Hematopoietic multipotent progenitor cell treated with erythropoietin and hydrocortisone succinate and interleukin-3 and kit ligand, for 15 days (in vitro differentiated cells): ENCODE results near the gene NR2E3.

Source experiments
- DNase-seq: peaks from one replicate; pipeline ENCODE4 v3.0.0-alpha.2; 2015; ENCODE audit warnings: low spot score

The NR2E3 gene

GRCh38 chr15:71810256-71811035, at the start of gene NR2E3:
Gene NR2E3, plus strand, starts transcription at chr15:71810554. Its CDS starts 190 bp downstream, at chr15:71810744.
- no peak for DNase-seq

DNA sequence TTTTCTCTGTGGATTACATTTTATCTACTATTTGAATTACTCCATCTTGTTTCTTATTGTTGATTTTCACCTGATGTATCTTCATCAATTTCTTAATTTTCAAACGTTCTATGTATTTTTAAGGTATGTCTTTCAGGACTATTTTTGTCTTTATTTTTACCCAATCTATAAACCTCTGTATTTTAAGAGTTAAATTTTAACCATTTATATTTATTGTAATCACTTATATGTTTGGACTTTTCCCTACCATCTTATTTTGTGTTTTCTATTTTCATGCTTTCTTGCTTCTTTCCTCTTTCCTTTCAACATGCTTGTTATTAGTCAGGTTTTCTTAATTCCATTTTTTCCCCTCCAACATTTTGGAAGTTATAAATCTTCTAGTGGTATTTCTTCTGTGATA, 49.5 kb upstream of the NR2E3 start:
- DNase-seq = no peak

GRCh38 chr15:71761649-71762048, 48.7 kb upstream of the NR2E3 start:
- no peak for DNase-seq

- DNase-seq = no peak
These were observed 42.2 kb upstream of the NR2E3 start for GRCh38 chr15:71768184-71768583.

DNA sequence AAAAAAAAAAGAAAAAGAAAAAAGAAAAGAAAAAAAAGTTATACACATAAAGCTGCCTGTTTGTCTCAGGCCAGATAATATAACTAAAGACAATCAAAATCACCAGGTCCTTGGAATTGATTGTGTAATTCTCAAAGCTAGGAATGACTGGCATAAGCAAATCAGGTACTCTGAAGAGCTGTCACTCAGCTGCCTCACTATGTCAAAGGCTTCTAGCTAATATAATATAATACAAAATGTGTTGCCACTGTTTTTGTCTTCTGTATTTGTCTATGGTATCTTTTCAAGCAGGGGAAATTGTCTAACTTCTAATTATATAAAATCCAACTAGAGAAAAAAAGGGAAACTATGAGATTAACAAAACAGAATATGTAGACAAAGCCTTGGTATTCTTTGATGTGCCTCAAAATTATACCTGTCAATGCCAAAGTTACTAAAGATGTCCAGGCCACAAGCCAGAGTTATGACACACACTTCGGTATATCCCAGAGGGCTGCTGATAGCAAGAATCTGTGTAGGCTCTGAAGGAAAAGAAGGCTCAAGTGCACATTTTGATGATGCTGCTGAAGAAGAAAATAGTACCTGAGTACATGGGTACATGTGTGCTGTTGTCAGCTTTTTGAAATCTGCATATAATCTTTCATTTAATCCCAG, 37.0 kb upstream of the NR2E3 start:
- no peak for DNase-seq

- DNase-seq = no peak
These were observed 34.5 kb upstream of the NR2E3 start for GRCh38 chr15:71775856-71776255.

DNA sequence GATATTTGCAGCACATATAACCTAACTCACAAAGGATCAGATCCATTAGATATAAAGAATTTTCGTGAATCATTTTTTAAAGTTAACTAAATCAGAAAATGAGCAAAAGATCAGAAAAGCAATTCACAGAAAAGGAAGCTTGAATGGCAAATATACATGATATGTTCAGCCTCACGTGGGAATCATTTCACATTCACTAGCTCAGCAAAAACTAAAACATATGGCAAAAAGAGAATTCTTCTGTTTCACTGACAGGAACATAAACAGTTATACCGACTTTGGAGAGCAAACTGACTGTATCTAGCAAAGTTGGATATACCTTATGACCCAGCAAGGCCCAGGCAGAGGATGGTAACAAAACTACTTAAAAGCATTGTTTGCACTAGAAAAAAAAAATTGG, 34.0 kb upstream of the NR2E3 start:
- DNase-seq = no peak

GRCh38 chr15:71777216-71777943, 33.0 kb upstream of the NR2E3 start:
- no peak for DNase-seq

GRCh38 chr15:71779073-71779797, 31.1 kb upstream of the NR2E3 start:
- DNase-seq = no peak

GRCh38 chr15:71780115-71780976, 30.0 kb upstream of the NR2E3 start:
- DNase-seq = peak; percentile 21

GRCh38 chr15:71781179-71781964, 29.0 kb upstream of the NR2E3 start:
- DNase-seq = no peak

DNA sequence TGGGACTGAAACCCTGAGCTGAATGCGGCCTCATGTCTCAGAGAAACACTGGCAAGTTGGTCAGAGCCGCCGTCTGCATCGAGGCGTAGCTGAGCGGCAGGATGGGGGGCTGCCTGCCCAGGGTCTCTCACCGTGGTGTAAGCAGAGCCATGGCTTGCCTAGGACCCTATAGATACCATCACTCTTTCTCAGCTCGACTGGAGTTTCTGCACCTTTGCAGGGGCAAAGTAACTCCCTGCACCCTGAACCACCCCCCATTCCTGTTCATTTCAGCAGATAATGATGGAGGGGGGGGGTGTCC, 28.4 kb upstream of the NR2E3 start:
- DNase-seq = no peak

- DNase-seq = no peak
These were observed 27.8 kb upstream of the NR2E3 start for GRCh38 chr15:71782422-71783165.

- DNase-seq = no peak
These were observed 25.6 kb upstream of the NR2E3 start for GRCh38 chr15:71784719-71785118.

DNA sequence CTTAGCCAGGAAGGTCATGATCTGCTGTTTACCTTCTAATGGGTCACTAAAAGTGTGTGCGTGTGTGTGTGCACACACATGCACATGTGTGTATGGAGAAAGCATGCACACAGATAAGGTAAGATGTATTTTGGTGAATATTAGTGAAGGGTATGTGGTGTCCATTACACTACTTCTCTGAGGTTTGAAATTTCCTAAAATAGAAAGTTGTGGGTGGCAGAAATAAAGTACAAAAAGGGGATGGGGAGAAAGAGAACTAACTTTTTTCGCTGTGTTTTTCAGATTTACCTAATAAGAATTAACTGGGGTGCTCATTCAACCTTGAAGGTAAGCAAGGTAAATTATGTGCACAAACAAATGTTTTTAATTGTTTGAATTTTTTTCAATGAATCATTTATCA, 24.4 kb upstream of the NR2E3 start:
- no peak for DNase-seq

- no peak for DNase-seq
These were observed 23.7 kb upstream of the NR2E3 start for GRCh38 chr15:71786673-71787072.

- no peak for DNase-seq
These were observed 21.4 kb upstream of the NR2E3 start for GRCh38 chr15:71788646-71789579.

- no peak for DNase-seq
These were observed 20.7 kb upstream of the NR2E3 start for GRCh38 chr15:71789616-71790015.

- no peak for DNase-seq
These were observed 20.3 kb upstream of the NR2E3 start for GRCh38 chr15:71790081-71790480.
